Superior temporal gyrus (tissue), 1 donor: ENCODE measurements around the gene FBL.

Experiments
- DNase-seq: peaks from one replicate; pipeline ENCODE4 v3.0.0-alpha.2; 2016; ENCODE audit errors: extremely low spot score

FBL gene

GRCh38 chr19:39842693-39843435, 3.3 kb downstream of the FBL start:
- no peak for DNase-seq

- DNase-seq = no peak
Measured at GRCh38 chr19:39841041-39841440, 5.1 kb downstream of the FBL start.

- DNase-seq = no peak
Measured at GRCh38 chr19:39840492-39840891, 5.7 kb downstream of the FBL start.

- DNase-seq = no peak
Measured at GRCh38 chr19:39839678-39840327, 6.4 kb downstream of the FBL start.

GRCh38 chr19:39838569-39838968, 7.6 kb downstream of the FBL start:
- DNase-seq = no peak

GRCh38 chr19:39837978-39838377, 8.2 kb downstream of the FBL start:
- DNase-seq = no peak

GRCh38 chr19:39834287-39834841, 11.8 kb downstream of the FBL start:
- DNase-seq = no peak

GRCh38 chr19:39833464-39834286, 12.5 kb downstream of the FBL start, which contains the start of gene DYRK1B:
TSS of gene DYRK1B (minus strand) at chr19:39834162. CDS start at chr19:39831867, 2,295 bp downstream.
- peak; percentile 98 for DNase-seq

GRCh38 chr19:39833160-39833463, 13.1 kb downstream of the FBL start:
- DNase-seq = no peak

- no peak for DNase-seq
Measured at GRCh38 chr19:39832341-39833083, 13.7 kb downstream of the FBL start.

- DNase-seq = no peak
Measured at GRCh38 chr19:39831679-39832078, 14.5 kb downstream of the FBL start.

GRCh38 chr19:39830847-39831246, 15.3 kb downstream of the FBL start:
- no peak for DNase-seq

GRCh38 chr19:39830406-39830805, 15.8 kb downstream of the FBL start:
- no peak for DNase-seq

GRCh38 chr19:39829702-39830275, 16.4 kb downstream of the FBL start:
- no peak for DNase-seq

- no peak for DNase-seq
Measured at GRCh38 chr19:39828654-39829032, 17.5 kb downstream of the FBL start.

- no peak for DNase-seq
Measured at GRCh38 chr19:39828015-39828653, 18.0 kb downstream of the FBL start.

- DNase-seq = no peak
Measured at GRCh38 chr19:39827216-39827615, 19.0 kb downstream of the FBL start.

- DNase-seq = no peak
Measured at GRCh38 chr19:39826311-39826945, 19.8 kb downstream of the FBL start.

- no peak for DNase-seq
Measured at GRCh38 chr19:39825531-39826076, 20.6 kb downstream of the FBL start.

GRCh38 chr19:39825093-39825463, 21.1 kb downstream of the FBL start:
- no peak for DNase-seq
